Neural progenitor cell (in vitro differentiated cells): ENCODE data around the gene TLR6.

Experiments used
- CTCF ChIP-seq: fragments of 200-600 bp; sonication (generic); IDR thresholded peaks from 2 replicates; pipeline ENCODE4 v1.5.1; 2017; ENCODE audit warnings: antibody characterized with exemption, mild to moderate bottlenecking
- EZH2 ChIP-seq: fragments of 200-600 bp; sonication (generic); IDR thresholded peaks from 2 replicates; pipeline ENCODE4 v1.6.1; 2017; ENCODE audit warnings: antibody characterized with exemption, mild to moderate bottlenecking, moderate library complexity

DNA sequence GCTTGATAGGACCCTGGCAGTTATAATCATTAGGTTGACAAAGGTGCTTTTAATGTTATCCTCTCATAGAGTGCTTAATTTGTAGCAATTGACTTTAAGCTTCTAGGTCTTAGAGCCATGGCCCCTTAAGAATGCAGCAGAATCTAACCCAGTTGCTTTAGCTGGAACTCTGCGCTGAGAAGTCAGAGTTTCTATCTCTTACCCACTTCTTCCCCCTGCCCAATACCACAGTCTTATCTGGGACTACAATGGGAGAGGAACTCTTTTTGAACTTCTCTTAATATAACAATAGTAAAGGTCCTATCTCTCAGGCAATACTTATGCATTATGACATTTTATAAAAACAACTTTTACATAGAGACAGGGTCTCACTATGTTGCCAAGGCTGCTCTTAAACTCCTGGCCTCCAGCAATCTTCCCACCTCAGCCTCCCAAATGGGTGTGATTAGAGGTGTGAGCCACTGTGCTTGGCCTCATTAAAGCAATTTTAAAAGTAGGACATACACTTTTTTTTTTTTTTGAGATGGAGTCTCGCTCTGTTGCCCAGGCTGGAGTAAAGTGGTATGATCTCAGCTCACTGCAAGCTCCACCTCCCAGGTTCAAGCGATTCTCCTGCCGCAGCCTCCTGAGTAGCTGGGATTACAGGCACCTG is 75.7 kb downstream of the TLR6 start:
- no peak for TF ChIP-seq CTCF
- no peak for TF ChIP-seq EZH2
